Spleen (tissue), 7 donors: ENCODE results near the gene TMTC3.

Experiments
- CTCF ChIP-seq, 11 experiments: fragments of 200-600 bp in 7 of 11; fragments of 450-650 bp in 4 of 11; sonication (generic) in 4 of 11; IDR thresholded peaks in 8 of 11; conservative IDR thresholded peaks in 3 of 11; 1 replicate in 7 of 11; 2 replicates in 4 of 11; pipeline versions ENCODE4 v1.4.0 to v1.8.0; 2016 to 2021; ENCODE audit warnings: antibody characterized with exemption in 11 of 11, inconsistent platforms in 4 of 11, mild to moderate bottlenecking in 1 of 11
- POLR2A ChIP-seq, 3 donors: fragments of 450-650 bp; IDR thresholded peaks; one replicate each; pipeline ENCODE4 v1.5.1; 2017; ENCODE audit warnings: antibody characterized with exemption in 3 of 3, mild to moderate bottlenecking in 1 of 3
- POLR2AphosphoS5 ChIP-seq, 3 donors: sonication (generic); formaldehyde crosslinking; IDR thresholded peaks; one replicate each; pipeline ENCODE4 v1.5.1; 2017; ENCODE audit warnings: antibody characterized with exemption in 3 of 3
- donor health status: DM: no; HTN: no; CAD: no; lungs with moderate emphysema.
- donor health status: DM: no; HTN: no; CAD: no.
- donor health status: DM: no; HTN: no; CAD: no.

GRCh38 chr12:88150063-88150462 lies 8.0 kb downstream of the TMTC3 start:
- no peak for TF ChIP-seq CTCF (IDR thresholded peaks at IDR 0.05 in 8 of 11, conservative IDR thresholded peaks at IDR 0.05 in 3 of 11)
- no peak for TF ChIP-seq POLR2A (IDR thresholded peaks at IDR 0.05)
- no peak for TF ChIP-seq POLR2AphosphoS5 (IDR thresholded peaks at IDR 0.05)
